ENCODE measurements around the gene TEX55.
"Not testable (repeated sequence)": the region's sequence is repeated elsewhere in the genome, so short reads cannot be mapped to it uniquely, and the experiment has no call there.

TEX55 gene

GRCh38 chr3:119161240-119161639, 15.3 kb downstream of the TEX55 start:
- no peak for DNase-seq

GRCh38 chr3:119164745-119165144, 18.8 kb downstream of the TEX55 start:
- DNase-seq, result not testable (repeated sequence)

- DNase-seq, result no peak
Observed at GRCh38 chr3:119170821-119171220, 24.9 kb downstream of the TEX55 start.

- DNase-seq, result no peak
Observed at GRCh38 chr3:119173325-119173724, 27.4 kb downstream of the TEX55 start, which contains the start of gene UPK1B. Gene UPK1B, plus strand, starts transcription at chr3:119173598. Its CDS starts 13,144 bp downstream, at chr3:119186742.

GRCh38 chr3:119175872-119176756, 30.1 kb downstream of the TEX55 start:
- no peak for DNase-seq

GRCh38 chr3:119176778-119177177, 30.8 kb downstream of the TEX55 start:
- no peak for DNase-seq

- DNase-seq, result no peak
Observed at GRCh38 chr3:119177321-119177720, 31.4 kb downstream of the TEX55 start.

- DNase-seq, result no peak
Observed at GRCh38 chr3:119181765-119182164, 35.8 kb downstream of the TEX55 start.

- no peak for DNase-seq
Observed at GRCh38 chr3:119184111-119184510, 38.1 kb downstream of the TEX55 start.

GRCh38 chr3:119184796-119185570, 39.0 kb downstream of the TEX55 start:
- no peak for DNase-seq

GRCh38 chr3:119187266-119187665, 41.3 kb downstream of the TEX55 start:
- no peak for DNase-seq

GRCh38 chr3:119191800-119192199, 45.8 kb downstream of the TEX55 start:
- DNase-seq, result no peak

- no peak for DNase-seq
Observed at GRCh38 chr3:119194237-119195150, 48.5 kb downstream of the TEX55 start.

GRCh38 chr3:119195151-119195476, 49.1 kb downstream of the TEX55 start:
- DNase-seq, result no peak

- no peak for DNase-seq
Observed at GRCh38 chr3:119195911-119196310, 49.9 kb downstream of the TEX55 start.

Measured in NCI-H2107 (cell line).